Activated T-helper 1 cell treated with anti-CD3 and anti-CD28 coated beads, Interleukin-2, amount 50 U/mL, for 16 hours (primary cell): ENCODE results near the gene CHID1.

Source experiments
- DNase-seq, 2 donors: peaks; one replicate each; pipeline ENCODE4 v3.0.0-alpha.2; 2020; ENCODE audit warnings: low read depth in 1 of 2, low spot score in 1 of 2

Gene CHID1

GRCh38 chr11:850775-851763 is 59.5 kb downstream of the CHID1 start:
- DNase-seq: no peak

- DNase-seq: no peak
These were observed 60.4 kb downstream of the CHID1 start for GRCh38 chr11:849951-850774.

GRCh38 chr11:849104-849824 is 61.3 kb downstream of the CHID1 start:
- DNase-seq: no peak

- DNase-seq: peak; percentile 37 to 47
These were observed 62.2 kb downstream of the CHID1 start for GRCh38 chr11:848380-848931.

GRCh38 chr11:847876-848275 is 62.7 kb downstream of the CHID1 start:
- no peak for DNase-seq

- DNase-seq: no peak
These were observed 64.0 kb downstream of the CHID1 start for GRCh38 chr11:846496-847098.

GRCh38 chr11:845872-846495 is 64.6 kb downstream of the CHID1 start:
- no peak for DNase-seq

GRCh38 chr11:844693-845644 is 65.6 kb downstream of the CHID1 start:
- DNase-seq: no peak

GRCh38 chr11:843818-844692 is 66.6 kb downstream of the CHID1 start:
- DNase-seq: no peak

GRCh38 chr11:843086-843734 is 67.4 kb downstream of the CHID1 start:
- DNase-seq: no peak

GRCh38 chr11:842370-843002 is 68.1 kb downstream of the CHID1 start, which contains the start of the genes POLR2L and TSPAN4:
Gene POLR2L, minus strand, starts transcription at chr11:842529. Its CDS starts 21 bp downstream, at chr11:842508.
Gene TSPAN4, plus strand, starts transcription at chr11:842852. Its CDS starts 7,453 bp downstream, at chr11:850305.
- DNase-seq: peak; percentile 80 to 81

- no peak for DNase-seq
These were observed 68.6 kb downstream of the CHID1 start for GRCh38 chr11:841981-842369.

- DNase-seq: no peak
These were observed 70.6 kb downstream of the CHID1 start for GRCh38 chr11:839875-840617.

- no peak for DNase-seq
These were observed 71.4 kb downstream of the CHID1 start for GRCh38 chr11:839280-839623.

- no peak for DNase-seq
These were observed 72.0 kb downstream of the CHID1 start for GRCh38 chr11:838441-839279.

- DNase-seq: no peak
These were observed 72.7 kb downstream of the CHID1 start for GRCh38 chr11:837990-838307.
